HepG2 (cell line): ENCODE data around the gene TPX2. TPM values are rescaled to one million over a fixed set of nuclear protein-coding genes. Genes with fewer than 3 reads are reported as not detected.
A peak's percentile ranks its signal among the peaks of the same experiment; 100 is the strongest.

ENCODE experiments used
- FOXM1 ChIP-seq: sonication (generic); formaldehyde crosslinking; IDR thresholded peaks from 2 replicates; pipeline ENCODE4 v1.5.0; 2020; ENCODE audit warnings: missing genetic modification reagents
- HINFP ChIP-seq: sonication (generic); formaldehyde crosslinking; IDR thresholded peaks from 2 replicates; pipeline ENCODE4 v1.4.0; 2020; ENCODE audit warnings: low read depth, mild to moderate bottlenecking, missing genetic modification reagents
- THAP11 ChIP-seq: IDR thresholded peaks from 2 replicates; pipeline ENCODE4 v1.6.1; 2016; ENCODE audit warnings: missing biosample characterization, missing genetic modification reagents
- ZBTB14 ChIP-seq: sonication (generic); formaldehyde crosslinking; IDR thresholded peaks from 2 replicates; pipeline ENCODE4 v1.4.0; 2020; ENCODE audit warnings: missing genetic modification reagents
- ZNF350 ChIP-seq: sonication (generic); formaldehyde crosslinking; IDR thresholded peaks from 2 replicates; pipeline ENCODE4 v1.4.0; 2020; ENCODE audit warnings: mild to moderate bottlenecking, low read depth, missing genetic modification reagents, borderline replicate concordance
- ZNF367 ChIP-seq: sonication (generic); formaldehyde crosslinking; IDR thresholded peaks from 2 replicates; pipeline ENCODE4 v1.4.0; 2020; ENCODE audit warnings: missing genetic modification reagents, borderline replicate concordance
- ZNF746 ChIP-seq: sonication (generic); formaldehyde crosslinking; IDR thresholded peaks from 2 replicates; pipeline ENCODE4 v1.8.0; 2022; ENCODE audit warnings: mild to moderate bottlenecking, missing genetic modification reagents
- polyA plus RNA-seq, 8 experiments: library from polyadenylated mRNA; depleted of rRNA in 3 of 8; stranded (reverse) in 7 of 8; unstranded in 1 of 8; fragments of >200 nt; fragmentation: Illumina TruSeq in 4 of 8; extraction: Trizol in 4 of 8; gene quantifications; 2 replicates each; pipeline versions ENCODE4 v1.2.1 to v1.2.3, GENCODE V29; 2011 to 2016; ENCODE audit warnings: low read depth in 4 of 8, missing spikeins in 1 of 8, mixed read lengths in 1 of 8; ENCODE audit not compliant: insufficient read depth in 1 of 8
- total RNA-seq, 5 experiments: library from RNA; depleted of rRNA; stranded (reverse); fragments of >200 nt; fragmentation: Illumina TruSeq; extraction: Trizol; gene quantifications; 2 replicates each; pipeline ENCODE4 v1.2.3, GENCODE V29; 2016; ENCODE audit warnings: low read depth in 1 of 5
- TF ChIP-seq, protein P1 (sequence below): sonication (generic); formaldehyde crosslinking; IDR thresholded peaks from 2 replicates; pipeline ENCODE4 v1.4.0; 2020; ENCODE audit warnings: low read depth, missing genetic modification reagents
- TF ChIP-seq, protein P2 (sequence below): sonication (generic); formaldehyde crosslinking; IDR thresholded peaks from 2 replicates; pipeline ENCODE4 v1.4.0; 2020; ENCODE audit warnings: mild to moderate bottlenecking, missing genetic modification reagents, borderline replicate concordance
- TF ChIP-seq, protein P3 (sequence below): IDR thresholded peaks from 2 replicates; pipeline ENCODE4 v1.6.1; 2016; ENCODE audit warnings: mild to moderate bottlenecking
- TF ChIP-seq, protein P4 (sequence below): sonication (generic); formaldehyde crosslinking; IDR thresholded peaks from 2 replicates; pipeline ENCODE4 v1.5.0; 2020; ENCODE audit warnings: mild to moderate bottlenecking, missing genetic modification reagents

The TPX2 gene
- total and polyA plus RNA-seq, 2 of the 13 experiments (the other 11 are each of a cell fraction or from before 2014, with no cell fraction given): 34.3 to 124 TPM

DNA sequence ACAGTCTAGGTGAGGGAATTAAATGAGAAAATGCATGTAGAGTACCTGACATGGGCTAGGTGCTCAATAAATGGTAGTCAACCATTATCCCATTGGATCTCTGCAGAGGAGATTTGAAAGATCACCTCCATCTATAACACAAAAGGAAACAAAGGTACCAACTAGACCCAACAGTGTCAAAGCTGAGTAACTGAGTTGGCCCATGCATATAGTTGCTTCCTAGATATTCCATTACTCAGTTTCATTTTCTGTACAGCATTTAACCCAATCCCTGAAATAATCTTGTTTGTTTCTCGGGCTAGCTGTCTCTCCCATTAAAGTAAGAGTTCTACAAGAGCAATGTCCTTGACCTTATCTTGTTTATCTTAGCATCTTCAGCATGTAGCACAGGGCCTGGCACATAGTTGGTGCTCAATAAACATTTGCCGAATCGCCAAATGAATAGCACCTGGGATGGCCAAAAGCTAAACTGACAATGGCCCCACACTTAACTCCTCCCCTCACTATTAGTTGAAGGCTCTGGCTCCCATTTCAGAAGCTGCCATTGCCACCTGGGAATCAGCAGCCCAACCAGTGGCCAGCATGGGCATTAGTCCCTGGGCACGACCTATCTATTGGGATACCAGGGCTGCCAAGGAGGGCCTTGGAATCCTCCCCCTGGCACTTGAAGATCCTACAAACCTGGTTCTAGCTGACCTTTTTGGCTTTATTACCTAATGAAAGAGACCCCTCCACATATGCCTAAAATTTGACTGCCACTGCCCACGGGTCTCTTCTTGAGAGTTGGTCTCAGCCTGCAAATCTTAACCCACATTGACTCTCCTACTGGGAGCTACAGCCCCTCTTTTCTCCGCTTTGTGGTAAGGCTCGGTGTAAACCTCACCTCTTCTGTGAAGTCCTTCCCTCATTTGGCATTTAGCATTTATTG lies 39.0 kb upstream of the TPX2 start (continued):
- TF ChIP-seq ZBTB14 (CRISPR knock-in tag): no peak
- TF ChIP-seq, protein P1, sequence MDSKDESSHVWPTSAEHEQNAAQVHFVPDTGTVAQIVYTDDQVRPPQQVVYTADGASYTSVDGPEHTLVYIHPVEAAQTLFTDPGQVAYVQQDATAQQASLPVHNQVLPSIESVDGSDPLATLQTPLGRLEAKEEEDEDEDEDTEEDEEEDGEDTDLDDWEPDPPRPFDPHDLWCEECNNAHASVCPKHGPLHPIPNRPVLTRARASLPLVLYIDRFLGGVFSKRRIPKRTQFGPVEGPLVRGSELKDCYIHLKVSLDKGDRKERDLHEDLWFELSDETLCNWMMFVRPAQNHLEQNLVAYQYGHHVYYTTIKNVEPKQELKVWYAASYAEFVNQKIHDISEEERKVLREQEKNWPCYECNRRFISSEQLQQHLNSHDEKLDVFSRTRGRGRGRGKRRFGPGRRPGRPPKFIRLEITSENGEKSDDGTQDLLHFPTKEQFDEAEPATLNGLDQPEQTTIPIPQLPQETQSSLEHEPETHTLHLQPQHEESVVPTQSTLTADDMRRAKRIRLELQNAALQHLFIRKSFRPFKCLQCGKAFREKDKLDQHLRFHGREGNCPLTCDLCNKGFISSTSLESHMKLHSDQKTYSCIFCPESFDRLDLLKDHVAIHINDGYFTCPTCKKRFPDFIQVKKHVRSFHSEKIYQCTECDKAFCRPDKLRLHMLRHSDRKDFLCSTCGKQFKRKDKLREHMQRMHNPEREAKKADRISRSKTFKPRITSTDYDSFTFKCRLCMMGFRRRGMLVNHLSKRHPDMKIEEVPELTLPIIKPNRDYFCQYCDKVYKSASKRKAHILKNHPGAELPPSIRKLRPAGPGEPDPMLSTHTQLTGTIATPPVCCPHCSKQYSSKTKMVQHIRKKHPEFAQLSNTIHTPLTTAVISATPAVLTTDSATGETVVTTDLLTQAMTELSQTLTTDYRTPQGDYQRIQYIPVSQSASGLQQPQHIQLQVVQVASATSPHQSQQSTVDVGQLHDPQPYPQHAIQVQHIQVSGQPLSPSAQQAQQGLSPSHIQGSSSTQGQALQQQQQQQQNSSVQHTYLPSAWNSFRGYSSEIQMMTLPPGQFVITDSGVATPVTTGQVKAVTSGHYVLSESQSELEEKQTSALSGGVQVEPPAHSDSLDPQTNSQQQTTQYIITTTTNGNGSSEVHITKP (CRISPR knock-in tag): no peak
- no peak for TF ChIP-seq HINFP (CRISPR knock-in tag)
- TF ChIP-seq, protein P2, sequence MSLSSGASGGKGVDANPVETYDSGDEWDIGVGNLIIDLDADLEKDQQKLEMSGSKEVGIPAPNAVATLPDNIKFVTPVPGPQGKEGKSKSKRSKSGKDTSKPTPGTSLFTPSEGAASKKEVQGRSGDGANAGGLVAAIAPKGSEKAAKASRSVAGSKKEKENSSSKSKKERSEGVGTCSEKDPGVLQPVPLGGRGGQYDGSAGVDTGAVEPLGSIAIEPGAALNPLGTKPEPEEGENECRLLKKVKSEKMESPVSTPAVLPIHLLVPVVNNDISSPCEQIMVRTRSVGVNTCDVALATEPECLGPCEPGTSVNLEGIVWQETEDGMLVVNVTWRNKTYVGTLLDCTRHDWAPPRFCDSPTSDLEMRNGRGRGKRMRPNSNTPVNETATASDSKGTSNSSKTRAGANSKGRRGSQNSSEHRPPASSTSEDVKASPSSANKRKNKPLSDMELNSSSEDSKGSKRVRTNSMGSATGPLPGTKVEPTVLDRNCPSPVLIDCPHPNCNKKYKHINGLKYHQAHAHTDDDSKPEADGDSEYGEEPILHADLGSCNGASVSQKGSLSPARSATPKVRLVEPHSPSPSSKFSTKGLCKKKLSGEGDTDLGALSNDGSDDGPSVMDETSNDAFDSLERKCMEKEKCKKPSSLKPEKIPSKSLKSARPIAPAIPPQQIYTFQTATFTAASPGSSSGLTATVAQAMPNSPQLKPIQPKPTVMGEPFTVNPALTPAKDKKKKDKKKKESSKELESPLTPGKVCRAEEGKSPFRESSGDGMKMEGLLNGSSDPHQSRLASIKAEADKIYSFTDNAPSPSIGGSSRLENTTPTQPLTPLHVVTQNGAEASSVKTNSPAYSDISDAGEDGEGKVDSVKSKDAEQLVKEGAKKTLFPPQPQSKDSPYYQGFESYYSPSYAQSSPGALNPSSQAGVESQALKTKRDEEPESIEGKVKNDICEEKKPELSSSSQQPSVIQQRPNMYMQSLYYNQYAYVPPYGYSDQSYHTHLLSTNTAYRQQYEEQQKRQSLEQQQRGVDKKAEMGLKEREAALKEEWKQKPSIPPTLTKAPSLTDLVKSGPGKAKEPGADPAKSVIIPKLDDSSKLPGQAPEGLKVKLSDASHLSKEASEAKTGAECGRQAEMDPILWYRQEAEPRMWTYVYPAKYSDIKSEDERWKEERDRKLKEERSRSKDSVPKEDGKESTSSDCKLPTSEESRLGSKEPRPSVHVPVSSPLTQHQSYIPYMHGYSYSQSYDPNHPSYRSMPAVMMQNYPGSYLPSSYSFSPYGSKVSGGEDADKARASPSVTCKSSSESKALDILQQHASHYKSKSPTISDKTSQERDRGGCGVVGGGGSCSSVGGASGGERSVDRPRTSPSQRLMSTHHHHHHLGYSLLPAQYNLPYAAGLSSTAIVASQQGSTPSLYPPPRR (CRISPR knock-in tag): 0 out of 2 replicates have a peak, but pooled peaks have one; percentile 50
- no peak for TF ChIP-seq FOXM1 (CRISPR knock-in tag)
- TF ChIP-seq ZNF746: no peak
- no peak for TF ChIP-seq ZNF367
- TF ChIP-seq ZNF350 (CRISPR knock-in tag): no peak
- TF ChIP-seq THAP11 (CRISPR knock-in tag): no peak; the same call in 1 of the 2 replicates
- TF ChIP-seq, protein P3, sequence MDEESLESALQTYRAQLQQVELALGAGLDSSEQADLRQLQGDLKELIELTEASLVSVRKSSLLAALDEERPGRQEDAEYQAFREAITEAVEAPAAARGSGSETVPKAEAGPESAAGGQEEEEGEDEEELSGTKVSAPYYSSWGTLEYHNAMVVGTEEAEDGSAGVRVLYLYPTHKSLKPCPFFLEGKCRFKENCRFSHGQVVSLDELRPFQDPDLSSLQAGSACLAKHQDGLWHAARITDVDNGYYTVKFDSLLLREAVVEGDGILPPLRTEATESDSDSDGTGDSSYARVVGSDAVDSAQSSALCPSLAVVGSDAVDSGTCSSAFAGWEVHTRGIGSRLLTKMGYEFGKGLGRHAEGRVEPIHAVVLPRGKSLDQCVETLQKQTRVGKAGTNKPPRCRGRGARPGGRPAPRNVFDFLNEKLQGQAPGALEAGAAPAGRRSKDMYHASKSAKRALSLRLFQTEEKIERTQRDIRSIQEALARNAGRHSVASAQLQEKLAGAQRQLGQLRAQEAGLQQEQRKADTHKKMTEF: no peak
- TF ChIP-seq, protein P4, sequence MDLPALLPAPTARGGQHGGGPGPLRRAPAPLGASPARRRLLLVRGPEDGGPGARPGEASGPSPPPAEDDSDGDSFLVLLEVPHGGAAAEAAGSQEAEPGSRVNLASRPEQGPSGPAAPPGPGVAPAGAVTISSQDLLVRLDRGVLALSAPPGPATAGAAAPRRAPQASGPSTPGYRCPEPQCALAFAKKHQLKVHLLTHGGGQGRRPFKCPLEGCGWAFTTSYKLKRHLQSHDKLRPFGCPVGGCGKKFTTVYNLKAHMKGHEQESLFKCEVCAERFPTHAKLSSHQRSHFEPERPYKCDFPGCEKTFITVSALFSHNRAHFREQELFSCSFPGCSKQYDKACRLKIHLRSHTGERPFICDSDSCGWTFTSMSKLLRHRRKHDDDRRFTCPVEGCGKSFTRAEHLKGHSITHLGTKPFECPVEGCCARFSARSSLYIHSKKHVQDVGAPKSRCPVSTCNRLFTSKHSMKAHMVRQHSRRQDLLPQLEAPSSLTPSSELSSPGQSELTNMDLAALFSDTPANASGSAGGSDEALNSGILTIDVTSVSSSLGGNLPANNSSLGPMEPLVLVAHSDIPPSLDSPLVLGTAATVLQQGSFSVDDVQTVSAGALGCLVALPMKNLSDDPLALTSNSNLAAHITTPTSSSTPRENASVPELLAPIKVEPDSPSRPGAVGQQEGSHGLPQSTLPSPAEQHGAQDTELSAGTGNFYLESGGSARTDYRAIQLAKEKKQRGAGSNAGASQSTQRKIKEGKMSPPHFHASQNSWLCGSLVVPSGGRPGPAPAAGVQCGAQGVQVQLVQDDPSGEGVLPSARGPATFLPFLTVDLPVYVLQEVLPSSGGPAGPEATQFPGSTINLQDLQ: no peak
